ENCODE results near the gene LRRC8C.
A peak's percentile ranks its signal among the peaks of the same experiment; 100 is the strongest.
"Not testable (repeated sequence)": the region's sequence is repeated elsewhere in the genome, so short reads cannot be mapped to it uniquely, and the experiment has no call there.

LRRC8C gene

GRCh38 chr1:89608319-89608983 is 24.5 kb upstream of the LRRC8C start:
- DNase-seq: peak; percentile 86

- DNase-seq: peak; percentile 74
These were observed 23.8 kb upstream of the LRRC8C start for GRCh38 chr1:89608984-89609725.

GRCh38 chr1:89609781-89610456 is 23.0 kb upstream of the LRRC8C start:
- peak; percentile 70 for DNase-seq

GRCh38 chr1:89610457-89611011 is 22.4 kb upstream of the LRRC8C start:
- DNase-seq: peak; percentile 78

- peak; percentile 58 for DNase-seq
These were observed 21.2 kb upstream of the LRRC8C start for GRCh38 chr1:89611721-89612120.

- no peak for DNase-seq
These were observed 19.0 kb upstream of the LRRC8C start for GRCh38 chr1:89613928-89614327.

- DNase-seq: no peak
These were observed 17.0 kb upstream of the LRRC8C start for GRCh38 chr1:89615676-89616598.

GRCh38 chr1:89616844-89617627 is 15.9 kb upstream of the LRRC8C start:
- DNase-seq: no peak

- no peak for DNase-seq
These were observed 12.3 kb upstream of the LRRC8C start for GRCh38 chr1:89620664-89621063.

GRCh38 chr1:89622895-89623294 is 10.0 kb upstream of the LRRC8C start:
- DNase-seq: peak; percentile 65

- no peak for DNase-seq
These were observed 8.6 kb upstream of the LRRC8C start for GRCh38 chr1:89624314-89624713.

GRCh38 chr1:89624715-89625323 is 8.1 kb upstream of the LRRC8C start:
- DNase-seq: no peak

GRCh38 chr1:89627596-89627962 is 5.3 kb upstream of the LRRC8C start:
- DNase-seq: no peak

GRCh38 chr1:89629146-89629545 is 3.8 kb upstream of the LRRC8C start:
- no peak for DNase-seq

- DNase-seq: not testable (repeated sequence)
These were observed 3.3 kb upstream of the LRRC8C start for GRCh38 chr1:89629600-89629999.

GRCh38 chr1:89630048-89630447 is 2.9 kb upstream of the LRRC8C start:
- peak; percentile 46 for DNase-seq

GRCh38 chr1:89631816-89632656 is 884 bp upstream of the LRRC8C start:
- no peak for DNase-seq

- DNase-seq: peak; percentile 74
These were observed 404 bp downstream of the LRRC8C start for GRCh38 chr1:89633248-89633799.

GRCh38 chr1:89633800-89634625 is 1.1 kb downstream of the LRRC8C start:
- no peak for DNase-seq

Measured in CD4-positive, alpha-beta T cell treated with Interleukin-12 subunit alpha and Interleukin-12 subunit beta, for 1 hour (primary cell).